Liver (tissue), 3 donors: ENCODE results near the gene MPPE1.

Experiments
- ATF3 ChIP-seq: IDR thresholded peaks from 2 replicates; pipeline ENCODE4 v1.6.1; 2016; ENCODE audit warnings: antibody characterized with exemption
- CTCF ChIP-seq: fragments of 150-350 bp; IDR thresholded peaks from 2 replicates; pipeline ENCODE4 v1.5.1; 2017; ENCODE audit warnings: improper control_type of control experiment, low read depth, low read length; ENCODE audit not compliant: missing input control
- GABPA ChIP-seq, 2 donors: IDR thresholded peaks in 1 of 2; conservative IDR thresholded peaks in 1 of 2; 2 replicates each; pipeline ENCODE4 v1.6.1; 2016; ENCODE audit warnings: antibody characterized with exemption in 2 of 2, mild to moderate bottlenecking in 1 of 2, moderate library complexity in 1 of 2
- MAX ChIP-seq: IDR thresholded peaks from 2 replicates; pipeline ENCODE4 v1.6.1; 2016; ENCODE audit warnings: antibody characterized with exemption
- REST ChIP-seq: IDR thresholded peaks from 2 replicates; pipeline ENCODE4 v1.6.1; 2016; ENCODE audit warnings: antibody characterized with exemption, mild to moderate bottlenecking
- TAF1 ChIP-seq: conservative IDR thresholded peaks from 2 replicates; pipeline ENCODE4 v1.6.1; 2016; ENCODE audit warnings: antibody characterized with exemption, mild to moderate bottlenecking
- donor health status: healthy.
- donor health status: healthy.

GRCh38 chr18:11864471-11864870 is 43.6 kb downstream of the MPPE1 start:
- no peak for TF ChIP-seq MAX
- no peak for TF ChIP-seq CTCF
- no peak for TF ChIP-seq REST
- no peak for TF ChIP-seq ATF3
- no peak for TF ChIP-seq GABPA (IDR thresholded peaks at IDR 0.05 in 1 of 2, conservative IDR thresholded peaks at IDR 0.05 in 1 of 2)
- TF ChIP-seq TAF1 = no peak
